ENCODE measurements around the gene FYCO1.

The FYCO1 gene

GRCh38 chr3:45943207-45943846, 52.3 kb downstream of the FYCO1 start, which contains the start of gene CXCR6:
TSS of gene CXCR6 (plus strand) at chr3:45943464. CDS start at chr3:45946482, 3,018 bp downstream.
- DNase-seq = no peak

- DNase-seq = no peak
These were observed 53.4 kb downstream of the FYCO1 start for GRCh38 chr3:45942051-45942825.

- DNase-seq = no peak
These were observed 54.8 kb downstream of the FYCO1 start for GRCh38 chr3:45940781-45941365.

DNA sequence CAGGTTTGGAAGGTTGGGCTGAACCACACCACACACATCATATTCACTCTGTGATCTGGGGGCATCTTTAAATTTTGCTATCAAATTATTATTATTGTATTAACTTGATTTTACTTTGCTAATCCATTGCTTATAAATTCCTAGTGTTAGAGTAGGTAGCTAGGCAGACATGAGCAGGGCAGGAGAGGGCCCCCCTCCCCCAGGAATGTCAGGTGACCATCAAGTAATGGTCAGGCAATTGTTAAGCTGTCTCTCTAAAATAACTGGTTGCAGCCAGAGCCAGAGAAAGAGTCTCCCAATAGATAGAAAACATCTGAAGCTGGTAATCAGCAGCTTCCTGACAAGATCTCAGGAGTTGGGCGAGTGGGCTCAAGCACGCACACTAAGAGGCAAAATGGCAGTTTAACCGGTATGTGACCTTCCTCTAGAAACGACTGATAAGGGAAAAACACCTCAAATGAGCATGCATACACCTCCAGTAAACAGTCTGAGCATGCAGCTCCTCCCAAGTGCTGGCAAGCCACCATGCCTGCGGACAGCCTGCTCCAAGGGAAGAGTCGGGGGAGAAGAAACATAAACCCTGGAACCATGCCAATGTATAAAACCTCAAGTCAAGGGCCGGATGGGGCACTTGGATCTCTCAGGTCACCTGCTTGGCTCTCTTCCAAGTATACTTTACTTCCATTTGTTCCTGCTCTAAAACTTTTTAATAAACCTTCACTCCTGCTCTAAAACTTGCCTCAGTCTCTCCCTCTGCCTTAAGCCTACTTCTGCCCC, 55.4 kb downstream of the FYCO1 start:
- DNase-seq = no peak

DNA sequence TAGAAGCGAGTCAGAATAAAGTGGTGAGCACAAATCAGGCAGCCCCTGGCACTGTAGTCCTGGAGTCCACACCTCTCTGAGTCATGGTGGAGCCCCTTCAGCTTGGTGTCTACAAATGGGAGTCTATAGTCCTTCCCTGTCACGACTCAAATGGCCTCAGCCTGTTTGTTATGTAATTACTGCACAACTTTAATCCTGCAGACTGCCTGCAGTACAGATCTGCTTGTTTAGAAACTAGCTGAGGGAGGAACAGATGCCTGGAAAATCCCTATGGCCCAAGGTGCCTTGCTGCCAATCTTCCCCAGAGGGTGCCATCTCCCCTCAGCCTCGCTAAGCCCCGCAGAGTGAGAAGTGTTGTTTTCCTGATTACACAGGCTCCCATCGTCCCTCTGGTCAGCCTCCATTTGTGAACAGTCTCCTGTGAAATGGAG, 56.3 kb downstream of the FYCO1 start:
- peak in 3 of 56 donors; percentile 19 to 32 (median 23) for DNase-seq

DNA sequence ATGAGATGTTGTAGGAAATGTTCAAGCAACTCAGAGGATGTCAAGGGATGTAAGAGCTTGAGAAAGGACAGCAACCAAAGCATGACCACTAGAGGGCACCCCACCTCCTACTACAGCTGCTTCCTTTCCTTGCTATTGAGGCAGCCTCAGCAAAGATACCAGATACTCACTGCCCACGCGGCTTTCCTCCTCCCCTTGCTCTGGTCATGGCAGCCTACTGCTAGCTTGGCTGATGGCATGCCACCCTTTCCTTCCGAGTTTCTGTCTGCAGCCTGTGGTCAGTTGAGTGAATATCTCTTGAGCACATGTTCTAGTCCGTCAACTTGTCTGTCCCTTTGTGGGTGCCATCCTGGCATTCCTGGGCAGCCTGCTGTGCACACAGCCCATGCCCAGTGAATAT, 56.8 kb downstream of the FYCO1 start:
- DNase-seq = peak in 55 of 56 donors; percentile 9 to 94 (median 69)

DNA sequence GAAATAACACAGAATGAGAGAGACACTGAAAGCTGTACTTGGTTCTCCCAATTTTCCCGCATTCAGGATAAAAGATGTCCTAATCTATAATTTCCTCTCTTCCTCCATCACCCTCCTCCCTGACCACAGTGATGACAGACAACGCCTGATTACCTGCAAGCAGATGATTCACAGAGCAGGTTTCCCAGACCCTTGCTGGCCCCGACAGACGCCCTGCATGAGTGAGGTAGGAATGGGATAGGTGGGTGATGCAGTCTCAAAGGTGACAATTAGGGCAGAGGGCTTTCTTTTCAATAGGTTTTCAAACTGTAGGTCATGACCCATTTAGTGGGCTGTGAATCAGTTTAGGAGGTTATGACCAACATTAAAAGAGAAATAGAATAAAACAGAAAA, 57.6 kb downstream of the FYCO1 start:
- no peak for DNase-seq

GRCh38 chr3:45937206-45938042, 58.2 kb downstream of the FYCO1 start:
- DNase-seq = no peak

GRCh38 chr3:45936261-45936660, 59.4 kb downstream of the FYCO1 start:
- DNase-seq = no peak

GRCh38 chr3:45933591-45933990, 62.0 kb downstream of the FYCO1 start:
- DNase-seq = no peak

GRCh38 chr3:45932112-45932511, 63.5 kb downstream of the FYCO1 start:
- no peak for DNase-seq

DNA sequence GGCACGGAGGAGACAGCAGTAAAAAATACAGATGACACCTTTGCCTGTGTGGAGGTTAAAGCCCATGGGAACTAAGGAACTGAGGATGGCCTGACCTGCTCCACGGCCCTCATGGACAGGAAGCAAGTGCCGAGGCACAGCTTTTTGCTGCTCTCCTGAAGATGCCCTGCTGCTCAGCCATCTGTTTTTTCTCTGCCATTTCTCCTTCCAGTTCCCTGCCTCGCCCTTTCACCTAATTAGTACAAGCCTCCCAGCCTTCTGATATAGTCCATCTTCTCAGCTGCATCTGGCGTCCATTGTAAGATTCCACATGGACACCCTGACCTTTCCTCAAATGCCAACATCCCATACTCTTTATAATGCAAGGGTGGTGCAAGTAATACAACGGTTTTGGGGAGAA, 64.1 kb downstream of the FYCO1 start:
- no peak for DNase-seq

DNA sequence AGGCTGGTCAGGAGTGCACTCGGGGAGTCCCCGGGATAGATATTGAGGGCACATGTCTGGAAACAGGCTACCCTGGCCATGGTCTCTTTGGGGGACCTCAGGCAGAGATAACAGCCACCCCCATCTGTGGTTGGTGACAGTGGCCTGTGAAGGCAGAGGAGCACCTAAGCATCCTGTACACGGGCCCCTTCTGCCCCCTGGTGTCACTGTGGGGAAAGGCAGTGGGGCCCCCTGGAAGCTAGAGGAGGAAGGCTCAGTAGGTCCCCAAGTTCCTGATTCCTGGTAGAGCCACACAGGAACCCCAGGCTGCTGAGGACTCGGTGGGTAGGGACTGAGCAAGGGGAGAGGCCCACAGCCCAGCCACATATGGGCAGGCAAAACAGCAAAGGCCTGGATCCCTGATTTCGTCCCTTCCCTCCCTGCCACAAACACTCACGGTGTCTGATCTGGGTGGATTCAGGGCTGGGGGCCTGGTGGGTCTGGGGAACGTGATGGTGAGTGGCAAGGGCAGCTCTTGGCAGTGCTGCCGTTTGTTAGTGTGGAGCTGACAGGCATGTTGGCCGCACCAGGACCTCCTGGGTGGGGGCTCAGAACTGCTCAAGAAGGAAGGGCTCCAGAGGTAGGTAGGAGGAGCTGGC, 66.5 kb downstream of the FYCO1 start:
- DNase-seq = peak in 20 of 56 donors; percentile 1 to 61 (median 12)

DNA sequence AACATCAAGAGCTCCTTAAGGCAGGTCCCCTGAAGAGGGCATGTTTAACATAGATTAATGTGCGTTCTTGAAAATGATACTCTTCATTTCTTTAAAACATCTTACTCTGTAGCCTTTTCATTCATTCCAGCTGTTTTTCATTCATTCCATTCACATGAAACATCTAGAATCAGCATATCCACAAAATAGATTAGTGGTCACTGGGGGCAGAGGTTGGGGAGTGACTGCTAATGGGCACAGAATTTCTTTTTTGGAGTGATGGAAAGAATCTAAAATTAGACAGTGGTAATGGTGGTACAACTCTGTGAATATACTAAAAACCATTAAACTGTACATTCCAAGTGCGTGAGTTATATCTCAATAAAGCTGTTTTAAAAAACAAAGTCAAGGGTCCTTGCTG, 67.7 kb downstream of the FYCO1 start:
- DNase-seq = no peak

GRCh38 chr3:45923755-45924154, 71.9 kb downstream of the FYCO1 start:
- DNase-seq = no peak

GRCh38 chr3:45922950-45923590, 72.6 kb downstream of the FYCO1 start:
- DNase-seq = no peak

DNA sequence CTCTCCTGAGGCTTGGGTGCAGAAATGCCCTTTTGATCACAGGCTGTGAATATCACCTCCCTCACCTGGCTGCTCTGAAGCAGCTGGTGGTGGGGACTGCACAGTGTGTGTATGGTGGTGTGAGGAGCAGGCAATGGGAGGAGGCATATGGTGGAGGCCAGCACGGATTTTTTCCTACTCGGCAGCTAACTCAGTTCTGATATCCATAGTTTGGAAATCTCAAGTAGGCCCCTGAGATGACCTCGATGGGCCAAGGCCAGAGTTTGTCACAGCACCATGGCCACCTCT, 73.6 kb downstream of the FYCO1 start:
- no peak for DNase-seq

DNA sequence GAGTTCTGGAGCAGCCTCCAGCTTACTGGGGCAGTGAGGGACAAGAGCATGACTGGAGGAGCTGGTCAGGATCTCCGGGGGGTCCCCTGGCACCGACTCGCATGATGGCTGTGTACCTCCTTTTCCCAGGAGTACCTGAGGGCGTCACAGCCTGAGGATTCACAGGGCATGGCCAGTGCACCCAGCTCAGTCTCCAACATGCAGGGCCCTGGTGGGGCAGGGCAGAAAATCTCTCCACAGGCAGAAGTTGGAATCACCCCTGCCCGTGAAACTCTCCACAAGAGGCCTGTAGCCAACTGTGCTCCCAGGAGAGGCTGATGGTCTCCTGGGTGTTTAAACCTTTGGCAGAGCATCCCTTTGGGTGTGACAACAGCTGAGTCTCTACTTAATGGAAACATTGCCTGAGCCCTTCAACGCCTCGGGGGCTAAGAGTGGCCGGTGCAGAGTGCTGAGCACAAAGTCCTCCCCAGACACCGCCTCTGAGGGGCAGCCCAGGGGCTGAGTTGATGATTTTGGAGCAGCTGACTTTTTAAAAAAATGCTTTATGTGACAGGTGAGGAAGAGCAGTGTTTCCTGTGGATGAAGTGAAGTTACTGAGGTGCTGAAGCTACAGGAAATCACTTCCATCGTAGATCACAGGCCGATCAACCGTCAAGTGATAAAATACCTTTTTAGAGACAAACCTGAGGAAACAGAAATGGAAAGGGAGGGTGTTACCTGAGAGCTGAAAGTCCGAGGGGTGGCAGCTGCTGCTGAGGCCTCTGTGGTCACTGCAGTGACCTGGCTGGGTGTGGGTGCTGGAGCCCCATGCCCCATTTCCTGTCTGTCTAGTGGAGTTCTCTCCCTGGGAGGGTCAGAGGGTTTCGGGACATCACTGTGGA, 74.2 kb downstream of the FYCO1 start:
- DNase-seq = no peak
